ENCODE results near the gene FBXO24.

Gene FBXO24

DNA sequence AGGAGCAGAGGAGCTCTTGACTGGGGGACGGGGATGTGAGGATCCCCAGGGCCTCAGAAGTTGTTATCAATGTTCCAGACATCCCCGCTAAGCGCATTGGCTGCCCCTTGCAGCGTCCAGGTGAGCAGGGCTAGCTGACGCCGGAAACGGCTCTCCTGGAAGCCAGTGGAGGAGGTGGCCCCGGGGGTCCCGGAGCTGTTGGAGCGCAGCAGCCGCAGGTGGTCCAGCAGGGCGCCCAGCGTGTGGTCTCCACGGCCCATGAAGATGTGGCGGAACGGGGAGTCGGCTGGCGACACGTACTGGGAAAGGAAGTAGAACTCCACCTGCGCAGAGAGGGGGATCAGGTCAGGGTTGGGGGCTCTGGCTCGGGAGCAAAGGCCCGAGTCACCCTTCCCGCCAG is 34.7 kb downstream of the FBXO24 start:
- DNase-seq (ENCODE audit: low spot score) = no peak

DNA sequence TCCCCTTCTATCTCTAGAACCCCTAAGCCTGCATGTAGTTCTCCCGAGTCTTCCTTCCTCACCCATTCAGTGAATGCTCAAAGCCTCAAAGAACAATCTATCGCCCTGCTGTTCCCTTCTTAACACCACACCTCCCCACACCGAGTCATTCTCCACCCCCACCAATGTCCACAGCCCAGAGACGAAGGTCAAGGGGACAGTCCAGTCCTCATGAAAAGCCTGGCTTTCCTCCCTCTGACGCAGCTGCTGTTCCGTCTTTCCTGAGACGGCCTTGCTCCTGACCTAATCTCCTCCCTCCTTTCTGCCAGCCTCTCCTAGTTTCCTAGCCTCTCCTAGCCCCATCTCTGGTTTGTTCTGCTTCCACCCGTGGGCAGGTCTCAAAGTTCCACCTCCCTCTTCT is 35.4 kb downstream of the FBXO24 start:
- DNase-seq (ENCODE audit: low spot score) = no peak

DNA sequence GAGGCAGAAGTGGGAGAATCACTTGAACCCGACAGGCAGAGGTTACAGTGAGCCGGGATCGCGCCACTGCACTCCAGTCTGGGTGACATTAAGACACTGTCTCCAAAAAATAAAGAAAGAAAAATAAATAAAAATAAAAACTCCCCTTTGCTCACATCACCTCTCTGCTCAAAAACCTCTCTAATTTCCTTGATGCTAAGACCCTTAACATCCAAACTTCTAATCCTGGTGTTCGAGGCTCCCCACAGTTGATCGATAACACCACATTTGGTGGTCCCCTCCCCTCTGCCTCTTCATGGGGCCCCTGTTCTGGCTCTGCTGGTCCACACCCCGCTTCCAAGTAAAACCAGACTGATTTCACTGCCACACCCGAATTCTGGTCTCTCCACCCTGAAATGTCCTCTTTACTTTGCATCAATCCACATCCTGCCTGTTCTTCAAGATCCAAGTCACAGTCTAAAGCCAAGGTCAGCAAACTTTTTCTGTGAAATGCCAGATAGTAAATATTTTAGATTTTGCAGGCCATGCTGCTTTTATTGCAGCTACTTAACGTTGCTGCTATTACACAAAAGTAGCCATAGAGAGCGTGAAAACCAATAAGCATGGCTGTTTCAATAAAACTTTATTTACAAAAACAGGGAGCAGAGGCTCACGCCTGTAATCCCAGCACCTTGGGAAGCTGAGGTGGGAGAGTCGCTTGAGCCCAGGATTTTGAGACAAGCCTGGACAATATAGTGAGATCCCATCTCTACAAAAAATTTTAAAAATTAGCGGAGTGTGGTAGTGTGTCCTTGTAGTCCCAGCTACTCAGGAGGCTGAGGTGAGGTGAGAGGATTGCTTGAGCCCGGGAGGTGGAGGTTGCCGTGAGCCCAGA is 38.1 kb downstream of the FBXO24 start:
- no peak for DNase-seq (ENCODE audit: low spot score)

DNA sequence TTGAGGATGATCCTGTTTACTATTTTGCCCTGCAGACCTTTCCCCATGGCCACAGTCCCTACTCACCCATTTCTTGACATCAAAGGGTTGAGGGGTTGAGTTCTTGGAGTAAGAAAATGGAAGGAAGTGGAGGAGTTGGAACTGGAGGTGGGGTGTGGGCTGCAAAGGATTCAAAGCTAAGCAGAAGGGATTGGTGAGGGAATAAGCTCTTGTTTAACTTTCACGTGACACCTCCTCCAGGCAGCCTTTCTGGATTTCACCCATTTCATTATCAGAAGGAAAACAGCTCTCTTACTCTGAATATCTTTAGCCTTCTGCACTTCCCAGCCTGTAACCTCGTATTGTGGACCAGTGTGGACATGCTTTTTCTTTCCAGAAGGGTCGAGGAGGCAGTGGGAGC is 39.9 kb downstream of the FBXO24 start:
- DNase-seq (ENCODE audit: low spot score) = no peak

DNA sequence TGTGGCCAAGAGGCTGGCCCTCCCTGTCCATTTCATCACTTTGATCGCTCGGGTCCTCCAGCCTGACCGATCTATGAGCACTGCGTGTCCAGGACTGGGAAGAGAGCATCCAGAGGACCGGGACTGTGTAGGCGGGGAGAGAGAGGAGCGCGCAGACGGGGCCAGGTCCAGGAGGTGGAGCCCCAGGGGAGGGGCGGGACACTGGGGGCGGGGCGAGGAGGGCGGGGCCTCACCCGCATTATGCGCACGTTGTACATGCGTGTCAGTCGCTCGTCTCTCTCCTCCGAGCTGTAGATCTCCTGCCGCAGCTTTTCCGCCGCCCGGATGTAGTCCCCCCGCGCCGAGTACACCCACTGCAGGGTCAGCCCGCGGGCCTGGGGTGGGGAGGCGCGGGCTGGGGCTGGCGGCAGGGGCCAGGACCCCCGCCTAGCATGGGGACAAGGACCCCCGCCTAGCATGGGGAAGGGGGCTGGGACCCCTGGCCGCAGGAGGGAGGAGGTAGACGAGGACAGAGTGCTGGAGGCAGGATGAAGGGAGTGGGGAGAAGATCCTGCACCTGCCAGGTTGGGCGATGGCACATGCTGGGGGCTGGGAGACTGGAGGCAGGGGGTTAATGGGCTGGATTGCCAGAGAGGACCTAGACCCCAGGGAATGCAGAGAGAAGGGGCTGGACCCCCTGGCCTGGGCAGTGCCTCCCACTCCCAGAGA is 40.6 kb downstream of the FBXO24 start:
- DNase-seq (ENCODE audit: low spot score) = peak; percentile 92

DNA sequence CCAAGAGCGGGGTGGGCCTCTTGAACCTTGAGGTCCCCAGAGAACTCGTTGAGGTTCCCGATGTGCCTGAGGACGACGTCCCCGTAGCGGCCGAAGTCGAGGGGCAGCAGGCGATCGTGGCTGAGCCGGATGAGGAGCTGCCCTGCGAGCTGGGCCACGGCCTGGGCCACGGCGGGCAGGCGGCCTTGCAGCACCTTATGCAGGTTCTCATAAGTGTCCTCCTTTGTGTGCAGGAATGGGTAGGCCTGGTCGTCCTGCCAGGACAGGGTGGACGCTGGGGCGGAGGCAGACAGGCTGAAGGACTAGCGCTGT is 41.1 kb downstream of the FBXO24 start:
- no peak for DNase-seq (ENCODE audit: low spot score)

DNA sequence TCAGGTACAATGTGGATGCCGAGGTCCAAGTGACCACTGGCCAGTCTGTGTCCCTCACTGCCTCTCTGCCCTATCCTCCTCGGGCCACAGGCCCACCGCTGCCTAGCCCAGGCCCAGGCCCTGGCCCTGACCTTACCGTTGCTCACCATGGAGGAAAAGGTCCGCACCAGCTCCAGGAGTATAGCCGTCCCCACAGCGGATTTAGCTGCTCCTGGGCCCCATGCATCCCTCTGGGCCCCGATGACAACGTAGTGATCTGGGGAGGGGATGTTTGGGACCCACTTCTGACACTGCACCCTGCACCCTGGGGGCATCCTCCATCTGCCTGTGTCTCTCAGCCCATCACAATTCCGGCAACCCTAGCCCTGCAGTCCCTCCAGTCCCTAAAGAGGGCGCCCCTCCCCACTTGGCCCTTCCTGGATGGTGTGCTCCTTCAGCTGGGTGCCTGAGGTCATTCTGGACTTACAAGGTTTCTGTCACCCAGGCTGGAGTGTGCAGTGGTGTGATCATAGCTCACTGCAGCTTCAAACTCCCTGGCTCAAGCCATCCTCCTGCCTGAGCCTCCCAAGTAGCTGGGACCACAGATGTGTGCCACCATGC is 43.1 kb downstream of the FBXO24 start:
- DNase-seq (ENCODE audit: low spot score) = peak; percentile 73

DNA sequence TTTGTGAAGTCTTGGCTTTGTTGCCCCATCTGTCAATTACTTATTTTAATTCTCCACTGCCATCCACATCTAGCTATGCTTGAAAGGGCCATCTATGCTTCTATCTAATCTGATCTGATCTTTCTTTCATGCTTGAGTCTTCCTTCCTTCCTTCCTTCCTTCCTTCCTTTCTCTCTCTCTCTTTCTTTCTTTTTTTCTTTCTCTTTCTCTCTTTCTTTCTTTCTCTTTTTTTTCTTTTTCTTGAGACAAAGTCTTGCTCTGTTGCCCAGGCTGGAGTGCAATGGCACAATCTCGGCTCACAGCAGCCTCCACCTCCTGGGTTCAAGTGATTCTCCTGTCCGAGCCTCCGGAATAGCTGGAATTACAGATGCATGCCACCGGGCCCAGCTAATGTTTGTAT is 43.9 kb downstream of the FBXO24 start:
- DNase-seq (ENCODE audit: low spot score) = no peak

DNA sequence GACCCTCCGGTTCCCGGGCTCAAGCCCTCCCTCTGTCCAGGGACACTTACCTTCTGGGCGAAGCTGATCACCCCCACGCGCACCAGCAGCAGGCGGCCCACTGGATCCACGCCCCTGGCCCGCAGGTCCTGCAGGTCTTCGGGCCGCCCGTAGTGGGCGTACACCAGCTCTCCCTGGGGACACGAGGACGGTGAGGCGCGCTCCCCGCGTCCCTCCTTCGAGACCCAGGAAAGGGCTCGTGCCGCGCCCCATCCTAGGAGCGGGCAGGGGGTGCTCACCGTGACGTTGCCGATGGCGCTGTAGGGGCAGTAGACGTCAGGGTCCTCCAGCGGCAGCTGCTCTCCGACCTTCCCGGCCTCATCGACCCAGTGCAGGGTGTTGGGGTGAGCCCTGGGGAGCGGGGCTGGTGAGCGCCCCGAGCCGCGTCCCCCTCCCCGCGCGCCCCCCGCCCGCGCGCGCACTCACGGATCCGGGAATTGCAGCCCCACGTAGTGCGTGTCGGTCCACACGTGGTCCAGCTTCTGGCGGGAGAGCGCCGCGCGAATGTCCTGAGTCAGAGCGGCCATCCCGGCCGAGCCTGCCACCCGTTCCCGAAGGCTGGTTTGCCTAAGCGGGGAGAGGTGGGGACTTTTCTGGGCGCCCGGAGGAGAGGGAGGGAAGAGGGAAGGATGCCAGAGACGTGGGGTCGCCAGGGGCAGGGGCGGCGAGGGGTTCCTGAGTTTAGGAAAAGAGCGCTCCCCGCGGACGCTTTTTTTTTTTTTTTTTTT is 47.0 kb downstream of the FBXO24 start:
- DNase-seq (ENCODE audit: low spot score) = peak; percentile 68

DNA sequence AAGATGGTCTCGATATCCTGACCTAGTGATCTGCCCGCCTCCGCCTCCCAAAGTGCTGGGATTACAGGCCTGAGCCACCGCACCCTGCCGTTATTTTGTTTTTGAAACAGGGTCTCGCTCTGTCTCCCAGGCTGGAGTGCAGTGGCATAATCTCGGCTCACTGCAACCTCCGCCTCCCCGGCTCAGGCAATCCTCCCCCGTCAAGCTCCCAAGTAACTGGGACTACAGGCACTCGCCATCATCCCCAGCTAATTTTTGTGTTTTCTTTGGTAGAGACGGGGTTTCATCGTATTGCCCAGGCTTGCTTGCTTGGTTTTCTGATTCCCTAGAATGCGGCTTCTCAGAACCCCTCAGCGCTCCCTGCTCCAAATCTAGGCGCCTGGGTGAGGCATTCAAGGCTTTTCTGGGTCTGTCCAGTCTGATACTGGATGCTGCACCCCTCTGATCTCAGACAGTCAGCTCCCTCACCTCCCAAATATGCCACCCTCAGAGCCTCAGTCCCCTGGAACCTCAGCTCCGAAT is 53.9 kb downstream of the FBXO24 start:
- DNase-seq (ENCODE audit: low spot score) = no peak

DNA sequence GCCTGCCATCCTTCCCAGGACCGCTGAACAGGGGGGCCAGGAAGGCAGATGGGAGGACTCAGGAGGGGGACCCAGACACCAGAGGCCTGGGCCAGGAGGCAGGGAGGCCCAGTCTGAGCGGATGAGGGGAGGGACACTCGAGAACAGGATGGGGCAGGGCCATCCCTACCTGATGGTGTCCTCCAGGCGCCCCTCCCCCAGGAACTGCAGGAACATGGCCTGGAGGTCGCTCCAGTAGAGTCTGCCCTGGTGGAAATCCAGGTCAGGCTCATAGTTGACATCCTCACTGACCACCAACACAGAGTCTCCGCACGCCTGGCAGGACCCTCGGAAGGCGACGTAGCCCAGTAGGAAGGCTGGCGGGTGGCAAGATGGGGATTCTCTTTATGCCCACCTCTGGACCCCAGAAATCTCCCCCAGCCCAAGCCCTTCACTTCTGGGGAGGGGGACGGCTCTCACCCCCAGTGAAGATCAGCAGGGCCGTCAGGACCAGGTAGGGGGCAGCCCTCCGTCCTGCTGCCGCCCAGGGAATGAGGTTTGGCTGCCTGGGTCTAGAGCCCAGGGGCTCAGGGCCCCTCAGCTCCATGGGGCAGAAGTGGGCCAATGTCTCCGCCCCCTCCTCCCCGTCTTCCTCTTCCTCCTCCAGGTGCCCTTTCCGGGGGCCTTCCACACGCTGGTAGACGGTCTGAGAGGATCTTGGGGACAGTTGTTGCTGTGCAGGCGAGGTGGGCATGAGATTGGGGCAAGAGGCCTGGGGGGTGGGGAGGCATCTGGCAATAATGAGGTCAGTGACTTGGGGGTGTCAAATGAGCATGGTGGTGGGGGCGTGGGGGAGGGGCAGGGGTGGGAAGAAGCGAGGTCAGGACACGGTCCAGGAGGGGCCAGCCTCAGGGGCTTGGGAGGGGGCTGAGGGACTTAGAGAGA is 54.7 kb downstream of the FBXO24 start:
- no peak for DNase-seq (ENCODE audit: low spot score)

DNA sequence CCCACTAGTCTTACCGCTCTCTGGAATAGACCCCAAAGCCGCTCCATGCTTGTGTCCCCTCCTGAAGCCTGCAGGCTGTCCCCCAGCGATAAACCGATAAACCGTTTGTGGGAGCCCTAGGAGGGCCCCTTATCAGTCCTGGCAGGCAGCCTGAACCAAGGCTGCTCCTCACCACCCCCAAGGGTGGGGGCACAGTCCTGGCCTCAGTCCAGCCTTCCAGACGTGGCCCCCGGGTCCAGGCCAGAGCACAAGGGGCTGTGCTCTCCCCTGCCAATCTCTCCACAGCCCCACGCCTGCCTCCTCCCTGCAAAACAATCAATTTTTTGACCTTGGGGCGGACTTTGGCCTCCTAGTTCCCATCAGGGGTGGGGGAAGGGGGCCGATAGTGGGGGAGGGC is 55.3 kb downstream of the FBXO24 start, which contains the start of gene TFR2:
Gene TFR2 (minus strand): TSS at position 90 of the 397 bp plus-strand sequence. CDS start 43 bp downstream, at position 47.
- no peak for DNase-seq (ENCODE audit: low spot score)

DNA sequence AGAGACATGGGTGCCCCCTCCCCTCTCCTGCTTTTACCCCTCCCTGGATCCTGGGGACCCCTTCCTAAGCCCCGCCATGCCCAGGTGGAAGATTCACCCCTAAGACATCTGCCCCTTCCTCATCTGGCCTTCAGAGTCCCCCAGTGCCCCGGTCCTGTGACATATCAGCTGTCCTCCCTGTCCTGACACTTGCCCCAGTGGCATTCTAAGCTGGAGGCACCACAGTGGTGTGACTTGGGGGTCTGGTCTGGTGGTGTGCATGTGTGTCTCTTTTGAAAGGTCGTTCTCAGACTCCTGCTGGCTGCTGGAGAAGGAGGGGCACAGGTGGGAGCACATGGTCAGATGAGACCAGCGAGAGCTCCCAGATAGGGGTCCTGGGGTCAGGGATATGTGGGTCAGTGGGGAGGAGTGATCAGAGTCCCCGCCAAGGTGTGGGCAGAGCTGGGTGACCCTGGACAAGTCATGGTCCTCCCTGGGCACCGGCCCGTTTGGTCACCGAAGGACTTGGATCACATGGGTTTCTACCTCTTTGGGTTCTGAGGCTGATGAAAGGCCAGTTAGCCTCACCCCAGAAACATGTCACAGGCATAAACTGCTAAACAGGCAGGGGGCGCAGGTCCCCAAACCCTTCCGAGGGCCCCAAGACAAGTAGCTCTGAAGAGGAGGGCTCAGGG is 55.9 kb downstream of the FBXO24 start:
- no peak for DNase-seq (ENCODE audit: low spot score)

DNA sequence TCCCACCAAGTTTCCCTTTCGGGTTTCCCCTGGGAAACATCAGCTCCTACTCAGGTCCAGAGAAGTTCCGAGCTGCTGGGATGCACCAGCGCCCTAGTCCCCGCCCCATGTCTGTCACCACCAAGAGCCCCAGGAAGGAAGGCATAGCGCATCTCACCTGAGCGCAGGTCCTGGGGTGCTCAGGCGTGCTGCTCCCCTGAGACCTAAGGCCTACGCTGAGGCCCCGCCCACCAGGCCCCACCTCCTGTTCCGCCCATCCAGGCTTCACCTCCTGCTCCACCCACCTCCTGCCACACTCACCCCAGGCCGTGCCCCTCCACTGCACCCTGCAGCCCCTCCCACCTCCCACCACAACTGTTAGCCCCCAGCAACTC is 56.4 kb downstream of the FBXO24 start:
- no peak for DNase-seq (ENCODE audit: low spot score)

DNA sequence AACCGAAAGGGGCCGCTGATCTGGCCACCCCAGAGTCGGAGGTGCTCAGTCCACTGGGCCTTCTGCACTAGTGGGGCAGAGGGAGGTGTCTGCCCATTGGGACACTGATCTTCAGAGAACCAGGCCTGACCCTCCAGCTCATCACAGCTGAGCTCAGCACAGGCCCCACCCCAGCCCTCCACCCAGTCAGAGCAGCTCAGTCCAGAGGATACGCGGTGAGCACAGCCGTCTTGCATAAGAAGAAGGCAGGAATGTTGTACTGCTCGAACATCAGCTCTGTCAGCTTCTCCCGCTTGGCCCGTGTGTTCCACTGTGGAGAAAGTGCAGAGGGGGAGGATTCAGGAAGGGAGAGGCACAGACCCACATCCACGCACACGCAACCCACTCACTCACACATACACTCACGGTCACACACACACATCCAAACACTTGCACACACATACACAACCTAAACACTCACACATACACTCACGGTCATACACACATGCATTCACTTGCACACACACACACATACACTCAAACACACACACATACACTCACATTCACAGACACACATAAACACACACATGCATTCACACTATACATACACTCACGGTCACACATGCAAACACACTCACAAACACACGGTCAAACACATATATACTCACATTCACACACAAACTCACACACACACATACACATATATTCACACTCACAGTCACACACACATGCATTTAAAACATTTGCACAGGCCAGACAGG is 63.9 kb downstream of the FBXO24 start:
- no peak for DNase-seq (ENCODE audit: low spot score)

Data from RKO (cell line).